Loucy (cell line): Measurements from ENCODE around the gene TMEM87A.
A peak's percentile ranks its signal among the peaks of the same experiment; 100 is the strongest.

Experiments
- EZH2phosphoT487 ChIP-seq: fragments of 200-600 bp; IDR thresholded peaks from 2 replicates; pipeline ENCODE4 v1.6.1; 2018; ENCODE audit warnings: antibody characterized with exemption, mild to moderate bottlenecking, moderate library complexity, borderline replicate concordance
- TF ChIP-seq, protein P1 (sequence below): fragments of 200-600 bp; sonication (generic); conservative IDR thresholded peaks from 2 replicates; pipeline ENCODE4 v1.5.1; 2014; ENCODE audit warnings: mild to moderate bottlenecking, antibody characterized with exemption, low read length

DNA sequence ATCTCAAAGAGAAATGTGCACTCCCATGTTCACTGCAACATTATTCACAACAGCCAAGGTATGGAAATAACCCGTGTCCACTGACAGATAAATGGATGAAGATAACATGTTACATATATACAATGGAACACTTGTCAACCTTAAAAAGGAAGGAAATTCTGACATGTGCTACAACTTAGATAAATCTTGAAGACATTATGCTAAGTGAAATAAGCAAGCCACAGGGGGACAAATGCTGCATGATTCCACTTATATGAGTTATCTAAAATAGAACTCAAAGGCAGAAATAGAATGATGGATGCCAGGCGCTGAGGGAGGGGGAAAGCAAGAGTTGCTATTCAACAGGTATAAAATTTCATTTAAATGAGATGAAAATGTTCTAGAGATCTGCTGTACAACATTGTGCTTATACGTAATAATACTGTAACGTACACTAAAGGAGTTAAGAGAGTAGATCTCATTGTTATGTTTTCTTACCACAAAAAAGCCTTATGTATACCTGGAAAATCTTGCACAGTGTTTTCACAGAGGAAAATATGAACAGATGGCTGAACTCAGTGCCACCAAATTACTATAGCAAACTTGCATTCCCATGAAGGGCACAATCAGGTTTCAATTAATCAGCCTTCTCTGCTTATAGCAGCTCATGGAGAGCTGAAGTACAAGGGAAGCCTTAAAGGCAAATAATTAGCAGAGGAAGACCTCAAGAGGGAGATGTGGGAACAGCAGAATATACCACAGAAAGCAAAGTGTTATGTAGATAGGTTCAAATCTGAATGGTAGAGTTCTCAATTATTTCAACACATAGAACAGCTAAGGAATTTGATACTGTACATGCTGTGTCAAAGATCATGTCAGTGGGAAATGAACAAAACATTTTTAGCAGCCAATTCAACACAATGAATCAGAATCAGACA, 57.1 kb downstream of the TMEM87A start:
- TF ChIP-seq, protein P1, sequence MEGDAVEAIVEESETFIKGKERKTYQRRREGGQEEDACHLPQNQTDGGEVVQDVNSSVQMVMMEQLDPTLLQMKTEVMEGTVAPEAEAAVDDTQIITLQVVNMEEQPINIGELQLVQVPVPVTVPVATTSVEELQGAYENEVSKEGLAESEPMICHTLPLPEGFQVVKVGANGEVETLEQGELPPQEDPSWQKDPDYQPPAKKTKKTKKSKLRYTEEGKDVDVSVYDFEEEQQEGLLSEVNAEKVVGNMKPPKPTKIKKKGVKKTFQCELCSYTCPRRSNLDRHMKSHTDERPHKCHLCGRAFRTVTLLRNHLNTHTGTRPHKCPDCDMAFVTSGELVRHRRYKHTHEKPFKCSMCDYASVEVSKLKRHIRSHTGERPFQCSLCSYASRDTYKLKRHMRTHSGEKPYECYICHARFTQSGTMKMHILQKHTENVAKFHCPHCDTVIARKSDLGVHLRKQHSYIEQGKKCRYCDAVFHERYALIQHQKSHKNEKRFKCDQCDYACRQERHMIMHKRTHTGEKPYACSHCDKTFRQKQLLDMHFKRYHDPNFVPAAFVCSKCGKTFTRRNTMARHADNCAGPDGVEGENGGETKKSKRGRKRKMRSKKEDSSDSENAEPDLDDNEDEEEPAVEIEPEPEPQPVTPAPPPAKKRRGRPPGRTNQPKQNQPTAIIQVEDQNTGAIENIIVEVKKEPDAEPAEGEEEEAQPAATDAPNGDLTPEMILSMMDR: peak; percentile 41
- no peak for TF ChIP-seq EZH2phosphoT487
